Measurements from ENCODE around the gene UBE2M. TPM values are rescaled to one million over a fixed set of nuclear protein-coding genes. Genes with fewer than 3 reads are reported as not detected.

Gene UBE2M
- total and polyA plus RNA-seq, 10 donors: 19.1 to 66.9 (median 40.4) TPM

DNA sequence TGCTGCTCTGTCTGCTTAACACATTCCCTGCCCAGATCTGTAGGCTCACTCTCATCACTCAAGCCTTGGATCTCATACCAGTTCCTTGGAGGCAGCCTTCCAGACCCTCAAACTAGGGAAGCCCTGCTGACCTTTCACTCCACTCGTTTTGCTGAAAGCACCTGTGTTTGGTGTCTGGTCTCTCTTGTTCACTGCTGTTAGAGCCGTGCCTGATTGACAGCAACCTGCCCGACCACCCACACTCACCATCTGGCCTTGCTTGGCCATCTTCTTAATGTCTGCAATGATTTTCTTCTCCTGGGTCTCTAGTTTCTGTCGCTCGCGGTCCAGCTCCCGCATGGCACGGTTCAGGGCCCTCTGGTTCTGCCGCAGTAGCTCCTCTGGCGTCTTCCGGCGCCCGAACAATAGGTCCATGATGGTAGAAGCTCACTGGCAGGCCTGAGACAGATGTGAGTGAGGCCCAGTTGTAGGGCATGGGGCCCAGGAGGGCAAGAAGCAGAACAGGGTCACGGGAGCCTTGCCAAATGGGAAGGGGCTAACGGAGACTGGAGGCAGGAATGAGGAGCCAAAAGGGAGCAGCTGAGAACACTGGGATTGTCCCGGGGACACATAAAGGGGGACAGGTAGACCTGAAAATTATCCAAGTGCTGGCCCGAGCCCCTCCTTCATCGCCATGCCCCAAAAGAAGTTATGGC lies 4.5 kb downstream of the UBE2M start:
- DNase-seq: peak; percentile 78
- Histone ChIP-seq H3K27me3 (replicated peaks in 1 of 7) (no peaks in the 10 kb centered on the region), H3K36me3 (peaks cover 10 to 70% (median 62%) of the 10 kb centered on the region in 6 donors), H3K4me1 (peaks cover 32 to 64% (median 46%) of the 10 kb centered on the region in 6 donors), H3K4me3 (peak overlapping the region; percentile 62 to 90 (median 72)), H3K9me3 (no peaks in the 10 kb centered on the region), H3K27ac (peak overlapping the region; percentile 95 to 100 (median 97))
- intact Hi-C loops (cut with DNase I; ENCODE audit: low total_unique reads): no loop called here
- peak in 1 of 3 donors; percentile 37 for TF ChIP-seq POLR2AphosphoS5 (IDR thresholded peaks at IDR 0.05)
- TF ChIP-seq, protein P1, sequence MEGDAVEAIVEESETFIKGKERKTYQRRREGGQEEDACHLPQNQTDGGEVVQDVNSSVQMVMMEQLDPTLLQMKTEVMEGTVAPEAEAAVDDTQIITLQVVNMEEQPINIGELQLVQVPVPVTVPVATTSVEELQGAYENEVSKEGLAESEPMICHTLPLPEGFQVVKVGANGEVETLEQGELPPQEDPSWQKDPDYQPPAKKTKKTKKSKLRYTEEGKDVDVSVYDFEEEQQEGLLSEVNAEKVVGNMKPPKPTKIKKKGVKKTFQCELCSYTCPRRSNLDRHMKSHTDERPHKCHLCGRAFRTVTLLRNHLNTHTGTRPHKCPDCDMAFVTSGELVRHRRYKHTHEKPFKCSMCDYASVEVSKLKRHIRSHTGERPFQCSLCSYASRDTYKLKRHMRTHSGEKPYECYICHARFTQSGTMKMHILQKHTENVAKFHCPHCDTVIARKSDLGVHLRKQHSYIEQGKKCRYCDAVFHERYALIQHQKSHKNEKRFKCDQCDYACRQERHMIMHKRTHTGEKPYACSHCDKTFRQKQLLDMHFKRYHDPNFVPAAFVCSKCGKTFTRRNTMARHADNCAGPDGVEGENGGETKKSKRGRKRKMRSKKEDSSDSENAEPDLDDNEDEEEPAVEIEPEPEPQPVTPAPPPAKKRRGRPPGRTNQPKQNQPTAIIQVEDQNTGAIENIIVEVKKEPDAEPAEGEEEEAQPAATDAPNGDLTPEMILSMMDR (IDR thresholded peaks at IDR 0.05 in 8 of 11, conservative IDR thresholded peaks at IDR 0.05 in 3 of 11): no peak
- 38 to 59% (median 50%) methylated on average over 18 of the region's 18 CpGs for WGBS, 5 donors

DNA sequence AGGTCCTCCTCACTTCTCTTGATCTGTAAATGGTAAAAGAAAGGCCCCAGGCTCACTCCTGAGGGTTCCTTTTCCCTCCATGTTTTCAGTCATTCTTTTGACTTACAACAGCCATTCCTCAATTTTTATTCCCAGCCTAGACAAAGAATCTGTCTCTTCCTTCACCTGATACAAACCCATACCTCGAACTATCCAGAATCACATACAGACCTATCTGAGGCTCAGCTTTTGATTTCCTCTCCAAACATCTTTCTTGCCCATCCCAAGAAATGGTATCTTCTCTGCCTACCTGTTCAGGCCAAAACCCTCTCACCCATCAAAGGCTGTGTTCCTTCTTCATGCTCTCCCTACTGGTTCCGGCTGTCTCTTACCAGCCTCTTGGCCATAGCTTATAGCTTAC lies 5.8 kb downstream of the UBE2M start:
- intact Hi-C loops (cut with DNase I; ENCODE audit: low total_unique reads): no loop called here
- Histone ChIP-seq H3K4me3 (no peak overlapping the region), H3K4me1 (peaks cover 32 to 73% (median 47%) of the 10 kb centered on the region in 6 donors), H3K36me3 (peaks cover 14 to 83% (median 75%) of the 10 kb centered on the region in 6 donors), H3K9me3 (no peaks in the 10 kb centered on the region), H3K27ac (no peak overlapping the region), H3K27me3 (replicated peaks in 1 of 7) (no peaks in the 10 kb centered on the region)
- TF ChIP-seq POLR2AphosphoS5 (IDR thresholded peaks at IDR 0.05): no peak
- TF ChIP-seq, protein P1 (IDR thresholded peaks at IDR 0.05 in 8 of 11, conservative IDR thresholded peaks at IDR 0.05 in 3 of 11): no peak
- TF ChIP-seq POLR2A (IDR thresholded peaks at IDR 0.05): no peak
- DNase-seq: no peak
- 91 to 95% (median 92%) methylated on average over 2 of the region's 2 CpGs for WGBS, 5 donors

DNA sequence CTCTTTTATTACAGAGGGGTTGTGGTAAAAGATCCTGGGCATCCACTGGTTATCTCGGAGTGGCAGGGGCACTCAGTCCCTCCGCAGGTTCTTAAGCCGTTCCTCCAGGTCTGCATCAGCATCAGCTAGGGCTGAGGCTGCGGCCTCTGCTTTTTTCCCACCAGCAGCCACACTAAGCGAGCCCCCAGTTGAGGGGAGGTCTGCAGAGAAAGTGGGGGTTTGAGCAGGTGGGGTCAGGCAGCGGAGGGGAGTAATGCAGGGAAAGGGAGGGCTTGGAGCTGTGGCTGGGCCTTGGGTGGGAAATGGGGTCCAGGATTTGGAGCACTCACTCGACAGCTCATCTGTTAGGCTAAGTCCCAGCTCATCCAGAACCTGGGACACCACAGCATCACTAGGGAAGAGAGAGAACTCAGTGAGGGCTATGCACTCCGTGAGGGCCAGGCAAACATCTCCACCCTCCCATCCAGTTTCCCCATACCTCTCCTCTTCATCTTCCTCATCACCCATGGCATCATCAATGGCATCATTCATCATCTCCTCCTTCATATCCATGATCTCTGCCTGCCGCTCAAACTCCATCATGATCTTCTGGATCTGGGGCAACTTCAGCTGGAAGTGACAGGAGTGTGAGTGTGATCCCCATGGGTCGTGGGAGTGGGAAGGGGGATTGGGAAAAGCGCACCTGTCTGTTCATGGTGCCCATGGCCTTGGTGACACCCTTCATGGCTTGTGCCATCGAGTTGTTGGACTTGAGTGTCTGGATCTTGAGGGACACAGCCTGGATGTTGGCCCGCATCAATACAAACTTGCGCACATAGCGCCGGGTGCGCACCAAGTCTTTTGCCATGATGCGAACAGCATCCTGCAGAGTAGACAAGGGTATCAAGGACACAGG lies 6.6 kb downstream of the UBE2M start:
- H3K9me3 ChIP-seq: no peaks in the 10 kb centered on the region
- H3K4me3 ChIP-seq: no peak overlapping the region
- DNase-seq: no peak
- TF ChIP-seq POLR2AphosphoS5 (IDR thresholded peaks at IDR 0.05) (peak in 2 of 3 donors; percentile 50 to 53), POLR2A (IDR thresholded peaks at IDR 0.05) (no peak)
- intact Hi-C loops (cut with DNase I; ENCODE audit: low total_unique reads): no loop called here
- no peak overlapping the region for H3K27ac ChIP-seq
- WGBS, 5 donors: 93 to 95% (median 94%) methylated on average over 17 to 18 of the region's 18 CpGs
- peaks cover 14 to 88% (median 79%) of the 10 kb centered on the region in 6 donors for H3K36me3 ChIP-seq
- H3K4me1 ChIP-seq: peaks cover 30 to 73% (median 46%) of the 10 kb centered on the region in 6 donors
- H3K27me3 ChIP-seq (replicated peaks in 1 of 7): no peaks in the 10 kb centered on the region

DNA sequence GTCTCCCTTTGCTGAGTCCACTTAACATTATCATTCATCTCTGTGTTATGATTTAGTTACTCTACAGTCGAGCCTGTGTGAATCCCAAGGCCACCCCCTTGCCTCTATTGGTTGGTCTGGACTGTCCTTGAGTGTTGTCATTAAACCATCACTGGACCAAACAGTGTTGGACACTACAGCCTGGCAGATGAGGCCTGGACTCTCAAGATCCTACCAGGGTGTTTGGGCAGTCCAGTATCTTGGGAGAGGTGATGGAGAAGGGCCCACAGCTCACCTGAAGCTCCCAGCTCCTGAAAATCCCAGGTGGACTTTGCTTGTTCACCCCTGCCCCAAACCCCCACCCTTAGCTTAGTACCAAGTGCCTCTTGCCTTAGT lies 7.3 kb downstream of the UBE2M start:
- DNase-seq: no peak
- WGBS, 5 donors: 50 to 63% (median 50%) methylated on average over 1 of the region's 1 CpG
- H3K27me3 ChIP-seq (replicated peaks in 1 of 7): no peaks in the 10 kb centered on the region
- TF ChIP-seq POLR2AphosphoS5 (IDR thresholded peaks at IDR 0.05) (no peak), POLR2A (IDR thresholded peaks at IDR 0.05) (no peak)
- TF ChIP-seq, protein P1 (IDR thresholded peaks at IDR 0.05 in 8 of 11, conservative IDR thresholded peaks at IDR 0.05 in 3 of 11): no peak
- H3K36me3 ChIP-seq: peaks cover 14 to 88% (median 75%) of the 10 kb centered on the region in 6 donors
- intact Hi-C loops (cut with DNase I; ENCODE audit: low total_unique reads): no loop called here
- H3K9me3 ChIP-seq: no peaks in the 10 kb centered on the region
- H3K4me1 ChIP-seq: peaks cover 31 to 73% (median 46%) of the 10 kb centered on the region in 6 donors
- H3K4me3 ChIP-seq: no peak overlapping the region
- H3K27ac ChIP-seq: no peak overlapping the region
